Measurements from ENCODE around the gene TIMP2.
"Not testable (repeated sequence)": the region's sequence is repeated elsewhere in the genome, so short reads cannot be mapped to it uniquely, and the experiment has no call there.

DNA sequence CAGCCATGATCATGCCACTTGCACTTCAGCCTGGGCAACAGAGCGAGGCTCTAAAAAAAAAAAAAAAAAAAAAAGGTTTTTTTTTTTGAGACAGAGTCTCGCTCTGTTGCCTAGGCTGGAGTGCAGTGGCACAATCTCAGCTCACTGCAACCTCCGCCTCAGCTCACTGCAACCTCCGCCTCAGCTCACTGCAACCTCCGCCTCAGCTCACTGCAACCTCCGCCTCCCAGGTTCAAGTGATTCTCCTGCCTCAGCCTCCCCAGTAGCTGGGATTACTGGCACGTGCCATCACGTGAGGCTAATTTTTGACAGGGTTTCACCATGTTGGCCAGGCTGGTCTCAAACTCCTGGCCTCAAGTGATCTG is 37.8 kb upstream of the TIMP2 start:
- TF ChIP-seq, protein P1, sequence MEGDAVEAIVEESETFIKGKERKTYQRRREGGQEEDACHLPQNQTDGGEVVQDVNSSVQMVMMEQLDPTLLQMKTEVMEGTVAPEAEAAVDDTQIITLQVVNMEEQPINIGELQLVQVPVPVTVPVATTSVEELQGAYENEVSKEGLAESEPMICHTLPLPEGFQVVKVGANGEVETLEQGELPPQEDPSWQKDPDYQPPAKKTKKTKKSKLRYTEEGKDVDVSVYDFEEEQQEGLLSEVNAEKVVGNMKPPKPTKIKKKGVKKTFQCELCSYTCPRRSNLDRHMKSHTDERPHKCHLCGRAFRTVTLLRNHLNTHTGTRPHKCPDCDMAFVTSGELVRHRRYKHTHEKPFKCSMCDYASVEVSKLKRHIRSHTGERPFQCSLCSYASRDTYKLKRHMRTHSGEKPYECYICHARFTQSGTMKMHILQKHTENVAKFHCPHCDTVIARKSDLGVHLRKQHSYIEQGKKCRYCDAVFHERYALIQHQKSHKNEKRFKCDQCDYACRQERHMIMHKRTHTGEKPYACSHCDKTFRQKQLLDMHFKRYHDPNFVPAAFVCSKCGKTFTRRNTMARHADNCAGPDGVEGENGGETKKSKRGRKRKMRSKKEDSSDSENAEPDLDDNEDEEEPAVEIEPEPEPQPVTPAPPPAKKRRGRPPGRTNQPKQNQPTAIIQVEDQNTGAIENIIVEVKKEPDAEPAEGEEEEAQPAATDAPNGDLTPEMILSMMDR (IDR thresholded peaks at IDR 0.05), result not testable (repeated sequence)
- TF ChIP-seq POLR2AphosphoS5, EP300, POLR2A (IDR thresholded peaks at IDR 0.05): not testable (repeated sequence)
